Fibroblast of skin of left quadriceps (primary cell): ENCODE data around the gene SYF2.
A peak's percentile ranks its signal among the peaks of the same experiment; 100 is the strongest.

Experiments used
- DNase-seq, 2 experiments: peaks; one replicate each; pipeline ENCODE4 v3.0.0-alpha.2; 2013; ENCODE audit warnings: low read depth in 2 of 2

The SYF2 gene

GRCh38 chr1:25184001-25184762, 48.1 kb downstream of the SYF2 start:
- DNase-seq: no peak

GRCh38 chr1:25183126-25183980, 48.9 kb downstream of the SYF2 start:
- DNase-seq: no peak

GRCh38 chr1:25182629-25183028, 49.7 kb downstream of the SYF2 start:
- peak; percentile 77 to 83 for DNase-seq

GRCh38 chr1:25180996-25181395, 51.3 kb downstream of the SYF2 start:
- no peak for DNase-seq

GRCh38 chr1:25178917-25179561, 53.3 kb downstream of the SYF2 start:
- no peak for DNase-seq

GRCh38 chr1:25174730-25175612, 57.3 kb downstream of the SYF2 start:
- no peak for DNase-seq

GRCh38 chr1:25174363-25174729, 58.0 kb downstream of the SYF2 start:
- DNase-seq: no peak

GRCh38 chr1:25173809-25174340, 58.4 kb downstream of the SYF2 start:
- no peak for DNase-seq
